ENCODE measurements around the gene CLIC5.
A peak's percentile ranks its signal among the peaks of the same experiment; 100 is the strongest.
"Not testable (repeated sequence)": the region's sequence is repeated elsewhere in the genome, so short reads cannot be mapped to it uniquely, and the experiment has no call there.

Gene CLIC5

GRCh38 chr6:45961125-45961524, 54.5 kb downstream of the CLIC5 start:
- no peak for DNase-seq

- no peak for DNase-seq
Measured at GRCh38 chr6:45959534-45960145, 56.0 kb downstream of the CLIC5 start.

DNA sequence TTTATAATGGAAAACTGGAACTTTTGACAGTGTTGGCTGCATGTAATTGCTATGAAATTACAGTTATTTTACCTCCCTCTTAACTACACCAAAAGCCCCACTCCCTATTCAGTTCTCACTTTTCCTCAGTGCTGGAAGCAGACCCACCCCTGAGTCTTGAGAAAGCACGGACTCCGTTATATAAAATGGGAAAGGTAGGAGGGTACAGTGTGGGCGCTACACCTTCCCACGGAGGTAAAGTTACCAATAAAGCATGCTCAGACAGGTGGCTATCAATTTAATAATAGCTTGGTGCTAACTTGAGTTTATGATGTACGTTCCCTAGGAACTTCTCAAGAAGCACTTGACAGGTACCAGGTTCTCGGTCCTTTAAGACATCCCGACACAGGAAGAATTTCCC, 59.0 kb downstream of the CLIC5 start:
- no peak for DNase-seq

DNA sequence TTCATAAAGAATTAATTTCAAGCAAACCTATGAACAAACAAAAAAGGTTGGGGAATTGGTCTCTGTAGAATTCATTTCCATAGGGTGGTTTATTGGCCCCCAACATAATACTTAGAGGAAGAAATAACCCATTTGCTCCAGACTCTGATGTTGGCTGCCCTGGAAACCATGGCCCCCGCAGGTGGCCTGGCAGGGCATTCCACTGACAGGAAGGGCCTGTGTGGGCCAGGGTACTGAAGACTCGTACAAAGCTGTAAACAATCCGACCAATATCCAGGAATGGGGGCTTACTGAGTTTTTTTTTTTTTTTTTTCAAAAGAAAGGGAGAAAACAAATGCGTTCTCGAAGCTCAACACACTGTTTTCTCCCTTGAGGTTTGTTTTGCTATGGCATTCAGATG, 59.5 kb downstream of the CLIC5 start:
- no peak for DNase-seq

DNA sequence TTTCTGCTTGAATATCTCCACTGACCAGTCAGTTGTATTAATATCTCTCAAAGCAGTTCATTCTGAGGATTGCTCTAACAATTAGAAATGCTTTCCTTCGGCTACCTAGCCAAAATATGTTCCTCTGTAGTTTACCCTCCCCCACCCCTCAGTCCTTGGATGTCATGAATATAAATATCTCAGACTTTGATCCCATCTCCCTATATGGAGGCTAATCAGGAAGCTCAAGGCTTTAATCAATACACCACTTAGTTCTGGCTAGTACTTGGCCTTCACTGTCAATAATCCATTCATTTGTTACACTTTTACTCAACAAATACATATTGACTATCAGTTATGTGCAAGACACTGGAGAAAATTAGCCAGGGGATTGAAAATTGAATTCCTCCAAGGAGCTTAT, 60.1 kb downstream of the CLIC5 start:
- no peak for DNase-seq

- no peak for DNase-seq
Measured at GRCh38 chr6:45952546-45952945, 63.1 kb downstream of the CLIC5 start.

DNA sequence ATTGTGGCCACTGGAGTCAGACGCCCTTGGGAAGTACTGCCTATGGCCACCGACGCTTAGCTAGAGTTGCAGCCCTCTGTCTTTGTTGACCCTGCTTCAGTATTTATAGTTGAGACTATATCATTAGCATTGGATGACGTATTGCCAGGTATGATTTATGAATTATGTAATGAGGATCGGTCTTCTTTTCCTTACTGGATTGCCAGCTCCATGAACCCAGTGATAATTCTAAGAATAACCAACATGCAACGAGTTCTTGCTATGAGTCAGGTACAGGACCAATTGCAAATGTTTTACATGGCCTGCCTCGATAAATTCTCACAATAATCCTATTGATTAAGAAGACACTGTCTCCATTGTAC, 63.5 kb downstream of the CLIC5 start:
- DNase-seq, result no peak

DNA sequence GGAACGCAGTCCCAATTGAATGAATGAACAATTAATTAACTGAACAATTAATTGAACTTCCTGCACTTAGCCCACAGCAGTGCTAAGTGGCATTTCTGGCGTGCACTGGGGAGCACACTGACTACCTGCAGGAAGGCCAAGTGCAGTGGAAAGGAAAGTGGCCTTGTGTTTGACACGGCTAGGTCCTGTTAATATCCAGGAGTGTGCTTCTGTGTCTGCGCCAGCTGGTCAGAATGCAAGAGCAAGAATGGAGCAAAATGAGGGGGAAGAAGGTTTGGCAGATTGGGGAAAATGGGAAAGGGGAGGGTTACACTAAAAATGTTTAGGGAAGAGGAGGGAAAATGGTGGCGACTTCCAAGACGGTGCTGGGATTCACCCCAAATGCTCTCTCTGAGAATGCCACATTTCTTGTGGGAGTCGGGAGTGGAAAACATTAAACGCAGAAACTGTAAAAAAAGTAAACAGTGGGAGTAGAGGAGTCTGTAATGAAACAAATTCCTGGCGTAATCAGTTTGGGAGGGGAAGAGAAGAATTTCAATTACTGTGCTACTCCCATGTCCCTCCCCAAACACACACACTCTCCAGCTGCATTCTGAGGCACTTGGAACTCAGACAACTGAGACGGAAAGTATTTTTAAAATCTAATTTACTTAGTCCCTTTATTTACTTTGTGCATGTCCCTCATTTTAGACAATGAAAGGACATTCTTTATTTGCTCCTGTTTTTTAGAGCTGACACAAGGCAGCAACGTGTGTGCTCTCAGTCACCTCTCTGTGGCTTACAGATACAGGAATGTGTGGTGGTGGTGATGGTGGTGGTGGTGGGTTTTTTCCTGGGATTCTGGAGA, 64.1 kb downstream of the CLIC5 start:
- no peak for DNase-seq

DNA sequence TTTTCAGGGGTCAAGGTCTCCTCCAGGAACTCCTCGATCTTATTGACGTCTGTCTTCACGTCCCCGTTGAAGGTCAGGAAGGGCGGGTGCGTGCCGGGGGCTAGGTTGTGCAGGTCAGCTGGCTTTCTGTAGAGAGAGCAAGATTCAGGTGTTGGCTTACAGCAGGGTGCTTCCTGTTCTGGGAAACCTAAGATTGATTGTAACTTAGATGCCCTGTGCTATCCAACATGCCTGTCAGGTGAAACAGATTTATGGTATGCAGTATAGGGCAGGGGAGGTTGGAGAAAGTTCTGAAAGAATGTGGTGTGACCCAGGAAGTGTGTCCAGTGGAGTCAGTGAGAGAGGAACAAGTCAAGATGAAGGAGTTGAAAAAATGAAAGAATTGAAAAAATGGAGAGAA, 66.4 kb downstream of the CLIC5 start:
- DNase-seq, result no peak

DNA sequence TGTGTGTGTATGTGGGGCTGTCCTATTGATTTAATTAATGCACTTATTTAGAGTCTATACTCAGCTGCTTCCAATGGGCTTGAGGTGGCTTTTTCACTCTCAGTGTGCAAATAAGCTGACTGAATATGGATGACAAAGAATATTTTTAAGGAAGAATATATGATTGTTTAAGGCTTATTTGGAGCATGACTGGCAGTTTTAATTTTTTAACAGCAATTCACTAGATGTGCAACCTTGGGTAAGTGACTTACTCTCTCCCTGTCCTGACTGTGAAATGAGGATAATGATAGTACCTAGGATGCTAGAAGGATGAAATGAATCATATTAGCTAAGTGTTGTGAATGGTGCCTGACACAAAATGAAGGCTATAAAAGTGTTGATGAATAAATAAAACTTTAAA, 67.9 kb downstream of the CLIC5 start:
- no peak for DNase-seq

GRCh38 chr6:45946887-45947286, 68.8 kb downstream of the CLIC5 start:
- no peak for DNase-seq

GRCh38 chr6:45946352-45946751, 69.3 kb downstream of the CLIC5 start:
- no peak for DNase-seq

- no peak for DNase-seq
Measured at GRCh38 chr6:45942953-45943352, 72.7 kb downstream of the CLIC5 start.

GRCh38 chr6:45933855-45934254, 81.8 kb downstream of the CLIC5 start:
- no peak for DNase-seq

DNA sequence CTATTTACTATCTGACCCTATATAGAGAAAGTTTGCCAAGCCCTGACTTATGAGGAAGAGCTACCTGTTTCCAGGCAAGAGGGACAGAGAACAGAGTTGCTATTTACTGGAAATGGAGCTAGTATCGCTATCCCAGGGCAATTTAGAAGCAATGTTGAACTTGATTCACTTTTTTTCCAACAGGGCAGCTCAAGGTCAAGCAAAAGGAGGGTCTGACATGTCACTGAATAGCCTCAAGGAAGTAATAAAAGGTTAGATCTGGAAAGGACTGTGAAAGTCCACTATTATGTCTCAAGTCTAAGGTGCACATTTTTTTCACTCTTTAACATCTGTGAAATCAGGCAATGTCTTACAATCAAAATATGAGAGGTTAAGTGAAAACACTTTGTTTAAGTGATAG, 84.4 kb downstream of the CLIC5 start:
- DNase-seq, result no peak

- DNase-seq, result peak; percentile 40
Measured at GRCh38 chr6:45930420-45931040, 85.1 kb downstream of the CLIC5 start.

GRCh38 chr6:45929421-45930361, 86.0 kb downstream of the CLIC5 start:
- no peak for DNase-seq

DNA sequence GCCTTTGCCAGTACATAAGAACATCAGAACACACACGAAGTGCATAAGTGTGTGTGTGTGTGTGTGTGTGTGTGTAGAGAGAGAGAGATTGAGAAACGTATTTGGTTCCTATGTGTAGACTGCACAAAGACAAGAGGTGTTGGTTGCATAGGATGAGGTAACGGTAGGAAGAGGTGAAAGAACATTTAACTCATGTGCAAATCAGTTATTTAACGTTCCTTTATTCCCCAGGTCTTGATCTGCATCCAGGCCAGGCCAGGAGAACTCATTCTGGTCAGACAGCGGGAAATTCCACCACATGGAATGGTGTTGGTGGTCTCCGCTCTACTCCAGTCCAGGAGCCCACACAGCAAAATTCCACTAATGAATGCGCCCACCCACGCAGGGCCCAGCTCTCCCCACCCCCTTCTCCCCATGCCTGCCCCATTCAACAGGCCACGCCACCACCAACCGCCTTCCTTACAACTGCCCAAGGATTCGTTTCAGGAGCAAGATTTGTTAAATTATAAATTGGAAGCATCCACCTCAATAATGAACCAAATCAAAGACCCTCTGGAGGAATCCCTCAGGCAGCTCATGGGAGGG, 86.8 kb downstream of the CLIC5 start:
- no peak for DNase-seq

DNA sequence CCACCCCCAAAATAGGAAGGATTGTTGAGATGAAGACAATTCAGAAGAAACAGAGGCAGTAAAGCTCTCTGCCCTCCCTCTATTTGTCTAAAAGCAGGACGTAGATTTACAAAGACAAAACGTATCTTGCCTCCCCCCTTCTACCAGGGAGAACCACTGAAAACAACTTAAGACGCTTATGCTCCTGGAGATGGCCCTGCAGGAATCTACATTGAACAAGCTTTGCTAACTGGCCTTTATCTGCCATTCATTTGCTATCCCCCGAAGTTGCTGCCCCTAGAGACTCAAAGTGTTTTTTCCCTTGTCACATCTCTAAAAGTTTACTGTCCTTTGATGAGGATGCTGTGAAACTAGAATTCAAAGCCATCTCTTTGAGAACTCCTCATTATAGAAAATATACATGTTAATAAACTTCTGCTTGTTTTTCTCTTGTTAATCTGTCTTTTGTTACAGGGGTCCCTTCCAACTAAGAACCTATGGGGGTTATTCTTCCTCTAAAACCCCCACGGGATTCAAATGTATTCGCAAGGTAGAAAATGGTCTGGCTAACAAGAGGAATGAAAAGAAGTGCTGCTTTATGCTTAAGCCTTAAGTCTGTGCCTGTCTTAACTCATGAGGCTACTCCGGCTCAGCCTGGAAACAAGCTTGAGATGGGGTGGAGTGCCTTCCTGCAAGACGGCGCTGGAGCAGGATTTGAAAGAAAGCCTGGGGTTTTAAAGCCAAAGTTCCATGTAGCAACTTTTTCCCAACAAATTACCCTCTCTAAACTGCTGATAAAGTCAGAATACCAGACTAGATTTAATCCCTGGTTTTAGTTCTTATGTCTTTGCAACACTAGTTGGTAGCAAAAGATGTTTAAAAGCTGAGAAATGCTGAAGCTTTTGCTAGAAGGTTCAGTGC, 88.0 kb downstream of the CLIC5 start:
- no peak for DNase-seq

GRCh38 chr6:45926423-45926822, 89.2 kb downstream of the CLIC5 start:
- DNase-seq, result not testable (repeated sequence)

DNA sequence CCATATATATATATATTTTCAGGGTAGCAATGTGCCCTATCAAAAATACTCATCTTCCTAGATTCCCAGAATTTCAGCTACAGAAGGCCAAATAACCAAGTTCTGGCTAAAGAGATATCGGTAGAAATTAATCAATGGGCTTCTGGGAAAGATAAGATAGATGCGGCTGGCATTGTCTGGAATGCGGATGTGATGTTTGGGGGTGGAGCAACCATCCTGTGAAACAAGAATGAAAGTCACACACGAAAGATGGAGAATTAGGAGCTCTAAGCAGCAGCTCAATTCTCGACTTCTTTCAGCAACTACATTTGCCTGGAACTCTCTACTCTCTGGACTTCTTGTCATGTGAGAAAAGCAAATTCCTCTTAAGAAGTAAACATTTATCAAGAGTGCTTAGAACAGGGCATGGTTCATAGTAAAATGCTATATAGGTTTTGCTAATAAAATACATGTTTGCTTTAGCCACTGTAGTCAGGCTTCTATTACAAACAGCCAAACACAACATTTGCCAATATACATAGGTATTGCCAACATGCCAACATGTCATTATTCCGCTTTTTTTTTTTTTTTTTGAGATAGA, 90.8 kb downstream of the CLIC5 start:
- DNase-seq, result no peak

Data from activated T-cell treated with anti-CD3 and anti-CD28 coated beads for 4 hours (primary cell).